NCI-H1092 treated with DMSO at 0.1 percent for 48 hours (cell line): ENCODE measurements around the gene POU2F1.

ENCODE experiments used
- DNase-seq: peaks from one replicate; lab custom pipeline; 2025; lab: John Stamatoyannopoulos, UW

Gene POU2F1

GRCh38 chr1:167367705-167368104 lies 147.0 kb downstream of the POU2F1 start:
- no peak for DNase-seq

GRCh38 chr1:167369175-167369574 lies 148.5 kb downstream of the POU2F1 start:
- DNase-seq: no peak

DNA sequence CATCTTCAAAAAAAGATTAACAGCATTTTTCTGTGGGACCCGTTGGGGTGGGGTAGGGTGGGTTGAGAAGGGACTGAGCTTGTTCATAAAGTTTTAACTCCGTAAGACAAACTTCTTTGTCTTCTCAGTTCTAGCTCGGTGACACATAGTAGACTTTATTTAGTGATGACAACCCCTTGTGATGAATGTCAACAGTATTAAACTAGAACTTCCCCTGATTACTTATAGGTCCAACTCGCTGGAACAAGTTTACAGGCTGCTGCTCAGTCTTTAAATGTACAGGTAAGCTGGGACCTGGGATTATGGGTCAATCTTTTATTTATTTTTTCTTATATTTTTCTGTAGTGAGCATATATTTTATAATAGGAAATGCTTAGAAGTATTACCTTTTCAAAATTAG lies 149.2 kb downstream of the POU2F1 start:
- no peak for DNase-seq

GRCh38 chr1:167371030-167371429 lies 150.3 kb downstream of the POU2F1 start:
- DNase-seq: no peak

- DNase-seq: no peak
These were observed 152.7 kb downstream of the POU2F1 start for GRCh38 chr1:167373398-167373797.

DNA sequence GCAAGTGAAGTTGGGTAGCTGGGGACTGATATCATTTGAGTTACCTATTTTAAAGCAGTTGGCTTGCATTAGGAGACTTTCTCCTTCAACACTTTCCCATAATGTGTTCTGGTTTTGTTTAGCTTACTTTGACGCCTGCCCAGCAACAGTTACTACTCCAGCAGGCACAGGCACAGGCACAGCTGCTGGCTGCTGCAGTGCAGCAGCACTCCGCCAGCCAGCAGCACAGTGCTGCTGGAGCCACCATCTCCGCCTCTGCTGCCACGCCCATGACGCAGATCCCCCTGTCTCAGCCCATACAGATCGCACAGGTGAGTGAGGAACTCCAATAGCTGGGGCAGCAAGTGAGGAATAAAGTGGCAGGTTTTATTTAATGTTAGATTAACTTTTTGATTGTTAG lies 153.3 kb downstream of the POU2F1 start:
- DNase-seq: no peak

DNA sequence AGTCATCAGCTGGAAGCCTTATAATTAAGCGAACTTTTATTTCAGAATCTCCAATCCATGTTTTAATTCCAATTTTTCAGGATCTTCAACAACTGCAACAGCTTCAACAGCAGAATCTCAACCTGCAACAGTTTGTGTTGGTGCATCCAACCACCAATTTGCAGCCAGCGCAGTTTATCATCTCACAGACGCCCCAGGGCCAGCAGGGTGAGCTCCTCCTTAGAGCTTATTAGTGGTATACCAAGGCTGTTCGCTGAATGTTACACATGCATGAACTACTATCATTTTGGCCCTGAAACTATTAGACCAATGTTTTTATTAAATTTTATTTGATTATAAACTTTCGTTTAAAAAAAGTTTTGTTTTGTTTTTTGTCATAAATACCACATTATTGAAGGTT lies 155.3 kb downstream of the POU2F1 start:
- no peak for DNase-seq

GRCh38 chr1:167387251-167387910 lies 166.7 kb downstream of the POU2F1 start:
- DNase-seq: no peak

GRCh38 chr1:167388976-167389375 lies 168.3 kb downstream of the POU2F1 start:
- no peak for DNase-seq

GRCh38 chr1:167392200-167392696 lies 171.6 kb downstream of the POU2F1 start:
- DNase-seq: no peak

DNA sequence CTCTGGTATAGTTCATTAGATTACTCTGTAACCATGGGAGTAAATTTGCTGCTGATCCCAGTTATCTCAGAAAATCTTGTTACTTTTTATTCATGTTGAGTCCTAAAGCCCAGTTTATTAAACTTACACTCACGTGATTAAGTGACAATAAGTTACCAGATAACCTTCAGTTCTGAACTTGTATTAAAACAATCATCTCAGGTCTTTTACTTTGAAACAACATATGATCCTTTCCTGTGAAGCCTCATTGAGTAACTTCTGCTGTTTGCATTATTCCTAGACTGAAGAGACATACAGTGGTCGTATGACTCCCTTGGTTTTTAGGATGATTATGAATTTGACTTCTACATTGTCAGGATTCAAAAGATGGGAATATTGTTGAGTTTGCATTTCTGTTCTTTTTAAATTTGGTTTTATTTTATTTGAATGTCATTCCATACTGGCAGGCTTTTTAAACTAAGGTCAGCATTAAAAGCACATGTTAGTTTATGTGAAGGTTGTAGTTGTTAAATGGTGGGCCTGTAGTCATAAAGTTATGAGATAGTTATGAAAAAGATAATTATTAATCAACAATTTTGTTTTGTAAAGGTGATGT lies 179.8 kb downstream of the POU2F1 start:
- no peak for DNase-seq

GRCh38 chr1:167401260-167401873 lies 180.7 kb downstream of the POU2F1 start:
- peak; percentile 36 for DNase-seq

- DNase-seq: no peak
These were observed 183.6 kb downstream of the POU2F1 start for GRCh38 chr1:167404161-167404888.

- DNase-seq: no peak
These were observed 184.2 kb downstream of the POU2F1 start for GRCh38 chr1:167404908-167405307.

- DNase-seq: no peak
These were observed 187.7 kb downstream of the POU2F1 start for GRCh38 chr1:167408355-167408754.

DNA sequence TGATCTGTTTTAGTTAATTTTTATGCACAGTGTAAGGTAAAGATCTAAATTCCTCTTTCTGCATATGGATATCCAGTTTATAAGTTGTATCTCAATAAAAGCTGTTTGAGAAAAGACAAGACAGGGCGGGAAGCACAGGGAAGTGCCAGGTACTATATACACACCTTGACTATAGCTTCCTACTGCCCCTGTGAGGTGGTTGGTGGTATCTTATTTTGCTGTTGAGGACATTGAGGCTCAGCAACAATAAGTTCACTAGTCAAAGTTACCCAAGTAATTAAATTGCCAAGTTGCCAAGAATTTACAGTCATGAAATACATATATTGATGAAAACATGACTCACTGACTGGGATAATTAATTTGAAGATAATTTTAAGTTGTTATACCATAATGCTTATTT lies 188.5 kb downstream of the POU2F1 start:
- no peak for DNase-seq

DNA sequence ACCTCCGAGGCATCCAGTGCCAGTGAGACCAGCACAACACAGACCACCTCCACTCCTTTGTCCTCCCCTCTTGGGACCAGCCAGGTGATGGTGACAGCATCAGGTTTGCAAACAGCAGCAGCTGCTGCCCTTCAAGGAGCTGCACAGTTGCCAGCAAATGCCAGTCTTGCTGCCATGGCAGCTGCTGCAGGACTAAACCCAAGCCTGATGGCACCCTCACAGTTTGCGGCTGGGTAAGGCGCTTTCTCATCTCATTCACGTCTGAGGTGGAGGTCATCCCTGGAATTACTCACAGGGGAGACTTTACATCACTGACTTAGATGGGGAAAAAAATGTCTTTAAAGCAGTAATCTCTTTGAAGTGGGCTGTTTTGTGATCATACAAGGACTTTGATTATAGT lies 191.4 kb downstream of the POU2F1 start:
- peak; percentile 20 for DNase-seq

DNA sequence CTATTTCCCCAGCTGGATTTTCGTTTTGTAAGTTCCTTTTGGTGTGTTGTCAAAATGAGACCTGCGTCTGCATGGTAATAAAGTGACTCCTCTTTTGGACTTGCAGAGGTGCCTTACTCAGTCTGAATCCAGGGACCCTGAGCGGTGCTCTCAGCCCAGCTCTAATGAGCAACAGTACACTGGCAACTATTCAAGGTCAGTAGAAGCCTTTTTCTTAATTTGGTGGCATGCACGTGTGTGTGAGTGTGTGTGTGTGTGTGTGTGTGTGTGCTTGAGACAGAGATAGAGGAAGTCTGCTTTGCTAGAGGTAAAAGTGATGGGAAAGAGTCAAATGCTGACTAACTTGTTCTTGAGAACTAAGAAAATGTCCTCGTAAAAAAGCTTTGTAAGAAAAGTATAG lies 192.2 kb downstream of the POU2F1 start:
- DNase-seq: no peak

GRCh38 chr1:167413328-167413727 lies 192.6 kb downstream of the POU2F1 start:
- no peak for DNase-seq

- DNase-seq: no peak
These were observed 195.8 kb downstream of the POU2F1 start for GRCh38 chr1:167416506-167416905.

- DNase-seq: no peak
These were observed 197.7 kb downstream of the POU2F1 start for GRCh38 chr1:167418391-167418790.

DNA sequence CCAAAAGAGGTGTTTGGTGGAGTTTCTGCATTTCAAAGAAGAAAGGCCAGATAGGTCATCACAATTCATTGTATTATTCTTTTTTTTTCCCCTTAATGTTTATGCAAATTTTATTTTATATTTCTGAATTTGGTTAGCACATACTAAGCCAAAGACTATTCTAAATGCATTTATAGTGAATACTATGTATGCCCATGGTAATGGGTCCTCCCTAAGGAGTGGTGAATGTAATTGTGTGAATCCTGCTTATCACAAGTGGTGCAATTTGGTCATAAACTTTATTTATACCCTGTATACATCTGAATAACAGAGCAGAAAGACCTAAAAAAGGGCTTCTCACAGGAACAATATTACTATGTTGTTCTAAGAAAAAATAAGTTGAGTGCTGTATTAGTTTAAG lies 198.6 kb downstream of the POU2F1 start:
- no peak for DNase-seq

DNA sequence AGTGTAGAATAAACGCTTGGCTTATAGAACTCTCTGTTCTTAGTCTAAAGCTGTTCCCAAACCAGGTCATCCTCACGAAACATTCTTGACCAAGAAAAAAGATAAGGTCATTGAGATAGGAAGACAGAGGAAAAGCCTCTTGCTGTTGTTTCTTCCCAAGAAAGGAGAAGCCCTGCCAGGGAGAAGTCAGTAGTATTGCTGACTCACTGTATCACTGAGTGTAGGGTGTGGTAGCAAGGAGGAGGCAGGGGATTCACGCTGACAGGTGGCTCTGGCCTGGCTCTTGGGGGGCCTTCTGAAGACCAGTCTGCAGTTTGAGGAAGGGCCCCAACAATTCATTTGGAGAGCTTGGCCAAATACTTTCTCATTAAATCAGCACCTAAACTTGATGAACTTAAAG lies 199.8 kb downstream of the POU2F1 start:
- no peak for DNase-seq
